NCI-H2196 treated with DMSO at 0.1 percent for 48 hours (cell line): ENCODE data around the gene MAGI1.

Experiments
- DNase-seq: peaks from one replicate; lab custom pipeline; 2025; ENCODE audit not compliant: unreplicated experiment; lab: John Stamatoyannopoulos, UW

MAGI1 gene

GRCh38 chr3:65762235-65762580 is 276.5 kb downstream of the MAGI1 start:
- DNase-seq, result no peak

DNA sequence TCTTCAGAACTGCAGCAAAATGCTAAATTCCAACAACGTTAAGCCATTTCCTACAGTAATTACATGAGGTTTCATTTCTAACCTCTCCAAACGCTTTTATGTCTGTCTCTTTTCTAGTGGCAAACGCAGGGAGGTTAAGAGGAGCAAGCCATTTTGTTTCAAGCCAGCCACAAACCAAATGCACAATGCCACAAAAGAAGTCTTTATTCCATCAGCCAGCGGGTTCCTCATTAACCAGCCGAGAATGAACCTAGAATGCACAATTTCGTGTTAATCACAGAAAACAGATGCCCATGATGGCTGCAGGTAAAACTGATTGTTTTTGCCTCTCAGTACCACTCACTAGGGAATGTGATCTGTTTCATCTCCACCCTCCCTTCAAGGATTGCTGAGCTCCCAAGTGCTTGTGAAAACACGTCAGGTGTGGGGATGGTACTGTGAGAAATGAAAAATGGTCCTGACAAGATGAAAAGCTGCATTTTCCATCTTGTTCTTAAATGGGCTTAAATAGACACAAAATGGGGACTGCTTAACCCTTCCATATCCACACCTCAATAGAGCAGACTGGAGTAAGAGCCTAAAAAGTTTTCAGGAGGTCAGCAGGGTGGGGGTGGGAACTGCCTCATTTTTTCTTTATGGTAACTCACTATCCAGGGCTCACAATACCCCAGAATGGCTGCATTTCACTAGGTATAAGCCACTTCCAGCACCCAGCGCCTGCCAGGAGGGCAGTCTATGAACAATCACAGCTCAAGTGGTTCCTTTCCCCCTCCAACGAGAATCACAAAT is 277.1 kb downstream of the MAGI1 start:
- DNase-seq, result no peak

DNA sequence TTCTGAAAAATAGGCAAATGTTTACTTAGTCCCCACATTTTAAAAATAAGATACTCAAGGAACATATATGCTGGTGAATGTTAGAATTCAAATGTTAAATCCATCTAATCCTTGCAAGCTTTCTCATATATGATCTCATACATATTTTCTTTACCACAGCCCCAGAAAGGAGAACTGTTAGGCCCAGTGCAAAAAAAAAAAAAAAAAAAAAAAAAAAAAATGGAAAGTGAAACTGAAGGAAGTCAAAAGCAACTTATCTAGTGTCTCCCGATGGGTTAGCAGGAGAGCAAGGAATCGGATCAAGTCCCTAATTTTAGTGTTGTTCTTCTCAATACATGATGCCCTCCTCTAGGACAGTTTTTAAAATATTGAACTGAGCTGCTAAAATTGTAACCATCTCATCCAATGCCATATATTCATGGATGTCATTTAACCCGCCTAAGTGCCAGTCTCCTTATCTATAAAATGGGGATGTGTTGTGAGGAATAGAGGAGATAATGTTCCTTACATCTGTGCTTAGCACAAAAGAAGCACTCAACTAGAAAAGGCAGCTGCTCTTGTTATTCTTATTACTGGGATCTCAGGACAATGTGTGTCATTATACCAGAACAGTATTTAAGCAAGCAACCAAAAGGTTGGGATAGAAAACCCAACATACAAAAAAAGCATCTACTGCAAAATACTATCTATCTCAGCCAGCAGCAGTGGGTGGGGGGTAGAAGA is 279.7 kb downstream of the MAGI1 start:
- DNase-seq, result no peak

GRCh38 chr3:65758438-65758837 is 280.3 kb downstream of the MAGI1 start:
- no peak for DNase-seq

DNA sequence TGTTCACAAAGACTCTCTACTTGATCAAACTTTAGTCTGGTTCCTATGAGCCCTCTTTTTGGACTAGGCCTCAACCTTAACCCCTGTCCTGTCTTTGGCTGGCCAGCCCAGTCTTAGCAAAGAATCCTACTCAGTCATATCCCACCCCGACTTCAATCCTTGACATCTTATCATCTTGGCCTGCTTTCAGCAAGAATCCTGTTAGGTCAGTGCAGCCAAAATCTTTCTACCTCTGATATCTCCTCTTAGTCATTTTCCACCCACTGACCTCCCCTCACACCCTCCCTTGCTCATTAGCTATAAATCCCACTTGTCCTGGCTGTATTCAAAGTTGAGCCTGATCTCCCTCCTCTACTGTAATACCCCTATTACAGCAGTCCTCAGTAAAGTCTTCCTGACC is 286.1 kb downstream of the MAGI1 start:
- no peak for DNase-seq

GRCh38 chr3:65751123-65751700 is 287.5 kb downstream of the MAGI1 start:
- DNase-seq, result no peak

GRCh38 chr3:65749066-65749465 is 289.7 kb downstream of the MAGI1 start:
- no peak for DNase-seq

GRCh38 chr3:65748326-65748725 is 290.4 kb downstream of the MAGI1 start:
- no peak for DNase-seq

- no peak for DNase-seq
Measured at GRCh38 chr3:65746848-65747247, 291.9 kb downstream of the MAGI1 start.

GRCh38 chr3:65745306-65745705 is 293.4 kb downstream of the MAGI1 start:
- no peak for DNase-seq

DNA sequence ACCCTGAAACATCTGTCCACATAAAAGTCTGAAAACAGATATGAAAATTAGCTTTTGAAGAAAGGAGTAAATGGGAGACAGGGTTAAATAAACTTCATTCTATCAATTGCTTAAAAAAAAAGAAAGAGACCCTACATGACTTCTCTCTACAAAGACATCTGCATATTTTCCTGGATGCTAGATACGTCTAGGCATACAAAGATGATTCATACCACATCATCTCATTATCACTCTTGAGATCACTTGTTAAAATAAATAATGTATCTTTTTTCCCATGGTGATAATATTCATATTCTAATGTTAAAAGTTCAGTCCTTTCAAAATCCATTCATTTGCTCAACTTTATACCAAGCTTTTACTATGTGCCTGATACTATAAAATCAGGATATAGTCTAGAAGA is 295.8 kb downstream of the MAGI1 start:
- DNase-seq, result no peak

- DNase-seq, result no peak
Measured at GRCh38 chr3:65741540-65741939, 297.2 kb downstream of the MAGI1 start.

- DNase-seq, result no peak
Measured at GRCh38 chr3:65739901-65740541, 298.7 kb downstream of the MAGI1 start.

DNA sequence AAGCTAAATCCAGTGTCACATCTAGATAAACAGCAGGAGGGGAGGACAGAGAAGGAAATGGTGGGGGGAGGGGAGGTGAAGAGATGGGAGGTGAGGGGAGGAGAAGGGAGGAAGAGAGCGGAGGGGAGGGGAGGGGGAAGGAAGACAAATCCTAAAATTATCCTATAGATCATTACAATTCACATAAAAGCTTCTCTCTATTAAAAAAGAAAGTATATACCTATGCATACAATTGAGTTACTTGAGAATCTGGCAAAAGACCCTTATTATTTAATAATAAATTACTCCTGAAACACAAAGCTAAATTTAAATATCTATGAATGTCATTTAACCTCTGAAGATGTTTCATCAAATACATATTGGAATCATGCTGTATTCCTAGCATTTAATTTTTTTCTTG is 303.9 kb downstream of the MAGI1 start:
- no peak for DNase-seq

- DNase-seq, result no peak
Measured at GRCh38 chr3:65734382-65734781, 304.3 kb downstream of the MAGI1 start.

DNA sequence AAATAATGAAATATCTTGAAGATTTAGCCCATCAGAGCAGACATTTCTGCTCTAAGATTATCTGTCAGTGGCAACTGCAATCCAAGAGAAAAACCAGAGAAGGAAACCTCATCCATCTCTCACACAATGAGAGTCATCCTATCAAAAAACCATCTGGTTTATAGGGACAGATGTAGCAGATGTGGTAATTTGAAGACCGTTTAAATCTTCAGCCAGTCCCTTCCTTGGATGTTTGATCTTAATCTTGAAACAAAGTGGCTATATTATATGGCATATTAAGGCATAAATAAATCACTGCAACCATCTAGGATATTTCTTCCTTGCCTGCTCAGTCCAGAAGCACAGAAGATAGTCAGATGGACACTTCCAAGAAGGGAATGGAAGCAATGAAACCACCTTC is 305.3 kb downstream of the MAGI1 start:
- DNase-seq, result no peak

DNA sequence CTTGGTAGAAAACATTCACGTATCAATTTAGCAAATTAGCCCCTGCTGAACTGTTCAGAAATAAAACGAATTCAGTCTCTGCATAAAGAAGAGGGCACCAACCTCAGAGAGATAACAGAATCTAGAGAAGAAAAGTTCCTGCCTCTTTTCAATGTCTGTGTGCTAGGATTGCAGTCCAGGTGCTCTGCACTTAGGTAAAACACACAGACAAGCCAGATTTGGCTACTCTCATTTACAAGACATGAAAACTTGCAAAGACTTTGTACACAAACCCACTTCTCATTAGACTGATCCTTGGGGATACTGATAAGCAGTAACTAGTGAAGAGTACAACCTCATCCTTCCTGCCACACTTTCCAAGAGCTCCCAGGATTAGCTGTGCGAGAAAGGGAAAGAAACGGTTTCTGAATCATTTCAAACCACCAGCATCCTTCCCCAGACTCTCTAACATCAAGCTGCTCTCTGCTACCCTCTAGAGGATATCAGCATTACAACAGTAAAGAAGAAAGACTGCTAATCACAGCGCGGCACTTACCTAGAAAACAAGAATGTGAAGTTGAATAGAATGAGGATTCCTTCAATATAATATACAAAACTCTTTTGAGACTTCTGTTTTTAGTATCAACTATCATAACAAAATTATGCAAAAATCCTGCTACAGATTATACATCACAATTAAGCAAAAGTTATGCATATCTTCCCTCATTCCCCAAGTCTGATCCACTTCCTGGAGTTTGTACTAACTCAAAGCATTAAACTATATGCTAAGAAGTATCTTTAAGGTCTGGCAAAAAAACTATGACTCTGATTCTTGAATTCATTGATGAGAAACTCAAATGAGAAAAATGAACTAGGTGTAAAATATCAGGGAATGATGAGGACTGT is 306.4 kb downstream of the MAGI1 start:
- DNase-seq, result no peak

- DNase-seq, result no peak
Measured at GRCh38 chr3:65730449-65730848, 308.3 kb downstream of the MAGI1 start.

DNA sequence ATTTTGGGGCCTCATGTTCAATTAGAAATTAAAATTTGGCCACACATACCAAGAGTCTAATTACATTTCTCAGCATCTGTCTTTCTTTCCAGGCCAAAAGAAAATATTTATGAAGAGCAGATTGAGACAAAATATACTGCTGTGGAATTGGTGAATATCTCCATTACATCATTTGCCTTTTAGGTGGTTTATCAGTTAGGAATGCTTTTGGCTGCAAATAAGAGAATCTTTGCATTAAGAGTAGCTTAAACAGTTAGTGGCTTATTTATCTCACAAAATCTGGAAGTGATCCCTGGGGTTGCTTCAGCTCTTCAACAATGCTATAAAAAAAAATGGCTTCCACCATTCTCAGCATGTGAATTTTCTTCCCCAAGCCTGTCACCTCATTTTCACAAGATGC is 308.7 kb downstream of the MAGI1 start:
- no peak for DNase-seq

DNA sequence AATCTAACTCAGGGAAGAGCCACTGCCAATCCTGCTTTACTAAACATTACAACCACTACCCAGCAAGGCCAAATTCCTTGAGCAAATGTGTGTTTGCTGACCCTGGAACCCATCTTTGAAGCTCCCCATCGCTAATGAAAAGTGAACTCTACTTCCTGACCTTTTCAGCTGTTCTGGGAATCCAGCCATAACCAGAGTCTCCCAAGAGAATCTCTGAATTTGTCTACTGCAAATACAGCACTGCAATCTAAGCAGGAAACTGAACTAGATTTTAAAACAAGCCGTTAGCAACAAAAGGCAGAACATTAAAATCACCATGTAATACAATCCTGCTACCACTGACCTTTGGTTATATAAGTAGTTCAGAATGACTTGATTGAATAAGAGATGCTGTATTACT is 309.2 kb downstream of the MAGI1 start:
- no peak for DNase-seq

DNA sequence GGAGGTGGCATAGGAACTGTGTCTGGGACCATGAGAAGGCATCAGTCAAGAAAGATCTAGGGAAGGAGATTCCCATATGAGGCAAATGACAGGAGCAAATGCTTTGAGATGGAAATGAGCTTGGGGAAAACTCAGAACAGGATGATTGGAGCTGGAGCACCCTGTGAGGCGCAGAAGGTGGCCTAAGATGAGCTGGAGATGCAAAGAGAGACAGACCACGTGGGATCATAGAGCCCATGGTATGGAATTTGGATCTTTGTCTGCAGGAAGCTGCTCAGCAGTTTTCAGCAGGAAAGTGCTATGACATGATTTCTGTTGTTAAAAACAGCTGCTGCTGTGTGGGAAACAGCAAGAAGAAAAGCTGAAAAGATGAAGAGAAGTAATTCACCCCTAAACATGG is 310.6 kb downstream of the MAGI1 start:
- DNase-seq, result no peak
